GM12878 (cell line): ENCODE data around the gene SORT1.

Experiments used
- ASH2L ChIP-seq: fragments of 300-600, 200-600 bp; sonication (generic); IDR thresholded peaks from 2 replicates; pipeline ENCODE4 v1.6.1; 2017; ENCODE audit warnings: low read depth, mild to moderate bottlenecking, borderline replicate concordance
- ESRRA ChIP-seq: IDR thresholded peaks from 2 replicates; pipeline ENCODE4 v1.6.1; 2012; ENCODE audit warnings: mild to moderate bottlenecking, low read length, improper control_type of control experiment
- MLLT1 ChIP-seq: fragments of 450-650 bp; IDR thresholded peaks from 2 replicates; pipeline ENCODE4 v1.6.1; 2016; ENCODE audit warnings: mild to moderate bottlenecking
- POLR2A ChIP-seq: IDR thresholded peaks from 2 replicates; pipeline ENCODE4 v1.6.1; 2011; ENCODE audit warnings: low read depth, mild to moderate bottlenecking, low read length
- PRDM15 ChIP-seq: fragments of 450-650 bp; formaldehyde crosslinking; IDR thresholded peaks from 2 replicates; pipeline ENCODE4 v1.4.0; 2020; ENCODE audit warnings: mild to moderate bottlenecking, moderate library complexity
- RFX5 ChIP-seq: IDR thresholded peaks from 2 replicates; pipeline ENCODE4 v1.6.1; 2011; ENCODE audit warnings: low read depth, low read length, improper control_type of control experiment
- TAF1 ChIP-seq: IDR thresholded peaks from 2 replicates; pipeline ENCODE4 v1.6.1; 2011; ENCODE audit warnings: mild to moderate bottlenecking, low read depth, low read length, borderline replicate concordance
- ZNF24 ChIP-seq: fragments of 450-650 bp; IDR thresholded peaks from 2 replicates; pipeline ENCODE4 v1.6.1; 2017; ENCODE audit warnings: antibody characterized with exemption, mild to moderate bottlenecking
- ZNF622 ChIP-seq: fragments of 450-650 bp; IDR thresholded peaks from 2 replicates; pipeline ENCODE4 v1.6.1; 2017; ENCODE audit warnings: mild to moderate bottlenecking, inconsistent platforms
- TF ChIP-seq, protein P1 (sequence below): fragments of 450-650 bp; formaldehyde crosslinking; IDR thresholded peaks from 2 replicates; pipeline ENCODE4 v1.4.0; 2022; ENCODE audit warnings: mild to moderate bottlenecking, moderate library complexity
- TF ChIP-seq, protein P2 (sequence below): IDR thresholded peaks from 2 replicates; pipeline ENCODE4 v1.6.1; 2012; ENCODE audit warnings: low read length, inconsistent platforms

- no peak for TF ChIP-seq POLR2A
- no peak for TF ChIP-seq MLLT1
- TF ChIP-seq ZNF24, result no peak
- TF ChIP-seq RFX5, result no peak
- no peak for TF ChIP-seq PRDM15
- TF ChIP-seq ZNF622, result no peak
- TF ChIP-seq TAF1, result no peak
- TF ChIP-seq ASH2L, result no peak
- TF ChIP-seq, protein P1, sequence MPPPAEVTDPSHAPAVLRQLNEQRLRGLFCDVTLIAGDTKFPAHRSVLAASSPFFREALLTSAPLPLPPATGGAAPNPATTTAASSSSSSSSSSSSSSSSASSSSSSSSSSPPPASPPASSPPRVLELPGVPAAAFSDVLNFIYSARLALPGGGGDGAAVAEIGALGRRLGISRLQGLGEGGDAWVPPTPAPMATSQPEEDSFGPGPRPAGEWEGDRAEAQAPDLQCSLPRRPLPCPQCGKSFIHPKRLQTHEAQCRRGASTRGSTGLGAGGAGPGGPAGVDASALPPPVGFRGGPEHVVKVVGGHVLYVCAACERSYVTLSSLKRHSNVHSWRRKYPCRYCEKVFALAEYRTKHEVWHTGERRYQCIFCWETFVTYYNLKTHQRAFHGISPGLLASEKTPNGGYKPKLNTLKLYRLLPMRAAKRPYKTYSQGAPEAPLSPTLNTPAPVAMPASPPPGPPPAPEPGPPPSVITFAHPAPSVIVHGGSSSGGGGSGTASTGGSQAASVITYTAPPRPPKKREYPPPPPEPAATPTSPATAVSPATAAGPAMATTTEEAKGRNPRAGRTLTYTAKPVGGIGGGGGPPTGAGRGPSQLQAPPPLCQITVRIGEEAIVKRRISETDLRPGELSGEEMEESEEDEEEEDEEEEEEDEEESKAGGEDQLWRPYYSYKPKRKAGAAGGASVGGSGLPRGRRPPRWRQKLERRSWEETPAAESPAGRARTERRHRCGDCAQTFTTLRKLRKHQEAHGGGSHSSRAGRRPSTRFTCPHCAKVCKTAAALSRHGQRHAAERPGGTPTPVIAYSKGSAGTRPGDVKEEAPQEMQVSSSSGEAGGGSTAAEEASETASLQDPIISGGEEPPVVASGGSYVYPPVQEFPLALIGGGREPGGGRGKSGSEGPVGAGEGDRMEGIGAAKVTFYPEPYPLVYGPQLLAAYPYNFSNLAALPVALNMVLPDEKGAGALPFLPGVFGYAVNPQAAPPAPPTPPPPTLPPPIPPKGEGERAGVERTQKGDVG (CRISPR knock-in tag), result no peak
- TF ChIP-seq, protein P2, sequence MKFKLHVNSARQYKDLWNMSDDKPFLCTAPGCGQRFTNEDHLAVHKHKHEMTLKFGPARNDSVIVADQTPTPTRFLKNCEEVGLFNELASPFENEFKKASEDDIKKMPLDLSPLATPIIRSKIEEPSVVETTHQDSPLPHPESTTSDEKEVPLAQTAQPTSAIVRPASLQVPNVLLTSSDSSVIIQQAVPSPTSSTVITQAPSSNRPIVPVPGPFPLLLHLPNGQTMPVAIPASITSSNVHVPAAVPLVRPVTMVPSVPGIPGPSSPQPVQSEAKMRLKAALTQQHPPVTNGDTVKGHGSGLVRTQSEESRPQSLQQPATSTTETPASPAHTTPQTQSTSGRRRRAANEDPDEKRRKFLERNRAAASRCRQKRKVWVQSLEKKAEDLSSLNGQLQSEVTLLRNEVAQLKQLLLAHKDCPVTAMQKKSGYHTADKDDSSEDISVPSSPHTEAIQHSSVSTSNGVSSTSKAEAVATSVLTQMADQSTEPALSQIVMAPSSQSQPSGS, result no peak
- TF ChIP-seq ESRRA, result no peak
Observed at GRCh38 chr1:109259674-109260557, 137.8 kb downstream of the SORT1 start.
